NCI-H526 treated with DMSO at 0.1 percent for 48 hours (cell line): ENCODE results near the gene ANKRD53.
"Not testable (repeated sequence)": the region's sequence is repeated elsewhere in the genome, so short reads cannot be mapped to it uniquely, and the experiment has no call there.

Experiments used
- DNase-seq: peaks from one replicate; lab custom pipeline; 2025; lab: John Stamatoyannopoulos, UW

ANKRD53 gene

DNA sequence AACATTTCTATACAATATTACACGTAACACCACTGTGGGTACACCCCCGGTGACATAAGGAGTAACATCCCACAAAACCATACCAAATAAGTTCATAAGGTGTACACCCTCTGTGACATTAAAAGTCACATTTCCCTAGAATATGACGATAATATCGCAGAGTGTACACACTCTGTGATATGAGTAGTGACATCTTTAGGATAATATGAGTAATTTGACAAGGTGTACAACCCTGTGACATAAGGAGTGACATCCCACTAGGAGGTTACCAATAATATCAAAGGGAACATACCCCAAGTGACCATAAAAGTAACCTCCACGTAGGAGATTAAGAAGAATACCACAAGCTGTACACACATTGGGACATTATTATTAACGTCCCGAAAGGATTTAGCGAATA lies 40.2 kb downstream of the ANKRD53 start:
- DNase-seq, result no peak

DNA sequence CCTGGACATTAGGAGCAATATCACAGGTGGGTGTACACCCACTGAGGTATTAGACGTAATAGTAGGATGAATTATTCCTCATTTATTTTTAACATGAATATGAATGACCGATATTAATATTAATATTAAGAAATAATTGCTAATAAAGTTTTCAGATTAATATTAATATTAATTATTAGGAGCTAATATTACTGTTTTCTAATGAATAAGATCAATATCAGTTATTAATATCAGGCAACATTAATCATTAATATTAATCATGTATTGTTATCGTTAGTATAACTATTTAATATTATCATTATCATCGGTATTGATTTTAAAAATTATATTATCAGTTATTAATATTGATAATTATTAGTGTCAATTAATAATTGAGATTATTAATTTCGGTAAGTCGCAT lies 41.6 kb downstream of the ANKRD53 start:
- not testable (repeated sequence) for DNase-seq

DNA sequence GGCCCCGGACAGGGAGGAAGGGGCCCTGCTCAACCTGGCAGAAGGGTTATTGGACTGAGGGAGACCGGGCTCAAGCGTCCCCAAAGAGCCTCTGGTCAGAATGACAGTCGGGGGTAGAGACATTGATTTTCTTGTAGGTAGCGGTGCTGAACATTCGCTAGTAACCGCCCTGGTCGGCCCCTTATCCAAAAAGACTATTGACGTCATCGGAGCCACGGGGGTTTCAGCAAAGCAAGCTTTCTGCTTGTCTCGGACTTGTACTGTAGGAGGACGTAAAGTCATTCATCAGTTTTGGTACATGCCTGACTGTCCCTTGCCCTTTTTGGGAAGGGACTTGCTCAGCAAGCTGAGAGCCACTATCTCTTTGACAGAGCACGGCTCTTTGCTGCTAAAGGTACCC lies 43.0 kb downstream of the ANKRD53 start:
- DNase-seq, result not testable (repeated sequence)

DNA sequence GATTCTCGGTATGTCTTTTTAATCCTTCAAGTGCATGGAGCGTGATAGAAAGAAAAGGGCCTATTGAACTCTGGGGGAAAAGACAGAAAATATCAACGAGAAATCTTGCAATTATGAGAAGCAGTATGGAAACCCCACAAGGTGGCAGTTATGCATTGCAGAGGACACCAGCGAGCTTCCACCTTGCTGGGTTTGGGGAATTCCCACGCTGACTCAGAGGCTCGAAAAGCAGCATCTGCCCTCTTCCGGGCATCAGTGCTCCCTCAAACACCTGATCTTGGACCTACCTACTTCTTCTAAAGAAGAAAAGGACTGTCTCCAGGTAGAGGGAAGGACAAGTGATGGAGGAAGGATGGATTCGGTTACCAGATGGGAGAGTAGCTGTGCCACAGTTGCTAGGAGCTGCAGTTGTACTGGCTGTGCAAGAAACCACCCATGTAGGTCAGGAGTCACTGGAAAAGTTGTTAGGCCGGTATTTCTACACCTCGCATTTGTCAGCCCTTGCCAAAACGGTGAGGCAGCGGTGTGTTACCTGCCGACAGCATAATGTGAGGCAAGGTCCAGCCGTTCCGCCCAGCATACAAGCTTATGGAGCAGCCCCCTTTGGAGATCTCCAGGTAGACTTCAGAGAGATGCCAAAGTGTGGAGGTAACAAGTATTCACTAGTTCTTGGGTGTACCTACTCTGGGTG lies 45.3 kb downstream of the ANKRD53 start:
- DNase-seq, result not testable (repeated sequence)
